Adrenal gland (tissue), 12 donors: ENCODE results near the gene AGAP1. TPM values are rescaled to one million over a fixed set of nuclear protein-coding genes. Genes with fewer than 3 reads are reported as not detected.

Source experiments
- DNase-seq, 7 donors: peaks; one replicate each; pipeline ENCODE4 v3.0.0-alpha.2; 2019 to 2020
- H3K27ac ChIP-seq, 5 donors: fragments of 200-600 bp; sonication (generic) in 4 of 5; 1 replicate in 3 of 5; 2 replicates in 2 of 5; pipeline versions ENCODE4 v1.5.1 to v1.8.0; 2016 to 2020; ENCODE audit warnings: mild to moderate bottlenecking in 1 of 5
- H3K27me3 ChIP-seq: fragments of 200-600 bp; 2 replicates; pipeline ENCODE4 v1.8.0; 2021
- H3K36me3 ChIP-seq, 2 donors: fragments of 200-600 bp; replicated peaks in 1 of 2; 1 replicate in 1 of 2; 2 replicates in 1 of 2; pipeline versions ENCODE4 v1.5.1 to v1.8.0; 2018 to 2022
- H3K4me1 ChIP-seq, 2 donors: fragments of 200-600 bp; replicated peaks in 1 of 2; 1 replicate in 1 of 2; 2 replicates in 1 of 2; pipeline versions ENCODE4 v1.5.1 to v1.8.0; 2018 to 2021
- H3K4me3 ChIP-seq, 4 donors: fragments of 200-600 bp; sonication (generic) in 3 of 4; one replicate each; pipeline ENCODE4 v1.5.1; 2016 to 2018
- H3K9me3 ChIP-seq, 3 donors: fragments of 200-600 bp; sonication (generic) in 1 of 3; replicated peaks in 1 of 3; 1 replicate in 2 of 3; 2 replicates in 1 of 3; pipeline versions ENCODE4 v1.5.1 to v1.8.0; 2016 to 2021
- CTCF ChIP-seq, 6 experiments: fragments of 450-650 bp in 4 of 6; fragments of 200-600 bp in 2 of 6; sonication (generic) in 1 of 6; IDR thresholded peaks; 1 replicate in 5 of 6; 2 replicates in 1 of 6; pipeline versions ENCODE4 v1.5.1 to v1.8.0; 2016 to 2021; ENCODE audit warnings: antibody characterized with exemption in 6 of 6, mild to moderate bottlenecking in 2 of 6, moderate library complexity in 1 of 6
- POLR2A ChIP-seq, 2 donors: fragments of 450-650 bp; IDR thresholded peaks; one replicate each; pipeline ENCODE4 v1.6.1; 2017; ENCODE audit warnings: antibody characterized with exemption in 2 of 2, mild to moderate bottlenecking in 2 of 2, moderate library complexity in 1 of 2
- WGBS, 4 donors: extraction: QIAGEN DNeasy Blood & Tissue Kit in 2 of 4; methylation state at CpG; one replicate each; pipeline versions ENCODE4 v1.1.5 to v1.1.7; 2013 to 2017; 5-methylcytosine and 5-hydroxymethylcytosine counted together
- intact Hi-C, 2 donors: fragments of 100-400 bp; cut with DNase I; formaldehyde crosslinking; loops; one replicate each; pipeline versions ENCODE4 v1.14.1 to v1.15.0; 2022 to 2023
- polyA plus RNA-seq, 3 donors: library from polyadenylated mRNA; stranded (reverse); fragments of 200-250 nt in 2 of 3; fragments of 350-450 nt in 1 of 3; fragmentation: Illumina TruSeq in 1 of 3; extraction: RNeasy Lipid Tissue Mini Kit (QIAGEN cat#74804) in 1 of 3; gene quantifications; one replicate each; pipeline ENCODE4 v1.2.3, GENCODE V29; 2013 to 2014
- total RNA-seq, 9 donors: library from RNA; depleted of rRNA in 4 of 9; stranded (reverse); fragments of >200 nt in 4 of 9; fragments of 120-200 nt in 1 of 9; fragmentation: NEBNext Ultra II Directional in 1 of 9; extraction: Animal tissue kit (Norgen Biotek cat#: 25700) in 1 of 9; gene quantifications; one replicate each; pipeline versions ENCODE4 v1.1.0 to v1.2.4, GENCODE V29; 2013 to 2023
- donor health status: healthy with polysubstance abuse.
- donor health status: Bipolar disorder and iron deficiency.
- donor health status: DM: yes; HTN: yes; CAD: no.
- donor health status: DM: no; HTN: no; CAD: no.
- donor health status: DM: no; HTN: no; CAD: no.
- donor health status: DM: yes; HTN: yes; CAD: no.

AGAP1 gene
- total and polyA plus RNA-seq, 12 donors = 5.3 to 29.6 (median 17.7) TPM

- no peaks in the 10 kb centered on the region for H3K4me1 ChIP-seq
- WGBS, 4 donors = 91 to 95% (median 92%) methylated on average over 7 of the region's 7 CpGs
- no peak for TF ChIP-seq POLR2A (IDR thresholded peaks at IDR 0.05)
- no peak for TF ChIP-seq CTCF (IDR thresholded peaks at IDR 0.05)
- no peaks in the 10 kb centered on the region for H3K9me3 ChIP-seq
- no peak for DNase-seq
- no peaks in the 10 kb centered on the region for H3K27me3 ChIP-seq
- H3K27ac ChIP-seq = no peak overlapping the region
- intact Hi-C loops = no loop called here
- no peaks in the 10 kb centered on the region for H3K36me3 ChIP-seq
- no peak overlapping the region for H3K4me3 ChIP-seq
These were observed 240.3 kb downstream of the AGAP1 start for GRCh38 chr2:235734168-235734567.

GRCh38 chr2:235734688-235735231 lies 240.9 kb downstream of the AGAP1 start:
- no peak for DNase-seq
- H3K36me3 ChIP-seq = no peaks in the 10 kb centered on the region
- no peaks in the 10 kb centered on the region for H3K27me3 ChIP-seq
- no peak overlapping the region for H3K4me3 ChIP-seq
- no peaks in the 10 kb centered on the region for H3K9me3 ChIP-seq
- WGBS, 4 donors = 90 to 94% (median 93%) methylated on average over 21 of the region's 21 CpGs
- no peak overlapping the region for H3K27ac ChIP-seq
- H3K4me1 ChIP-seq = no peaks in the 10 kb centered on the region
- no peak for TF ChIP-seq CTCF (IDR thresholded peaks at IDR 0.05)
- no peak for TF ChIP-seq POLR2A (IDR thresholded peaks at IDR 0.05)
- intact Hi-C loops = no loop called here

- H3K27ac ChIP-seq = no peak overlapping the region
- TF ChIP-seq CTCF (IDR thresholded peaks at IDR 0.05) (no peak), POLR2A (IDR thresholded peaks at IDR 0.05) (no peak)
- no peak overlapping the region for H3K4me3 ChIP-seq
- no peaks in the 10 kb centered on the region for H3K9me3 ChIP-seq
- no peaks in the 10 kb centered on the region for H3K36me3 ChIP-seq
- intact Hi-C loops = no loop called here
- H3K27me3 ChIP-seq = no peaks in the 10 kb centered on the region
- H3K4me1 ChIP-seq = no peaks in the 10 kb centered on the region
- DNase-seq = no peak
- WGBS, 4 donors = 91 to 95% (median 92%) methylated on average over 10 of the region's 10 CpGs
These were observed 243.6 kb downstream of the AGAP1 start for GRCh38 chr2:235737396-235737795.

GRCh38 chr2:235737840-235738239 lies 244.0 kb downstream of the AGAP1 start:
- 93 to 95% (median 94%) methylated on average over 10 of the region's 10 CpGs for WGBS, 4 donors
- Histone ChIP-seq H3K9me3 (no peaks in the 10 kb centered on the region), H3K4me3 (no peak overlapping the region), H3K4me1 (no peaks in the 10 kb centered on the region), H3K27me3 (no peaks in the 10 kb centered on the region), H3K27ac (no peak overlapping the region), H3K36me3 (no peaks in the 10 kb centered on the region)
- no peak for DNase-seq
- TF ChIP-seq CTCF (IDR thresholded peaks at IDR 0.05) (no peak), POLR2A (IDR thresholded peaks at IDR 0.05) (no peak)
- intact Hi-C loops = no loop called here
